Bronchial epithelial cell (primary cell): Measurements from ENCODE around the gene NID1. TPM values are rescaled to one million over a fixed set of nuclear protein-coding genes. Genes with fewer than 3 reads are reported as not detected.

Source experiments
- DNase-seq: peaks from one replicate; pipeline ENCODE4 v3.0.0-alpha.2; 2010; ENCODE audit warnings: low read depth
- FAIRE-seq: peaks from 2 replicates; lab custom pipeline; 2011; peaks lifted over from hg19 to GRCh38; lab: Jason Lieb, UNC
- H3K27me3 ChIP-seq: 2 replicates; pipeline ENCODE4 v1.5.1; 2011; ENCODE audit warnings: low read length; ENCODE audit not compliant: control insufficient read depth, insufficient read depth
- H3K36me3 ChIP-seq: 2 replicates; pipeline ENCODE4 v1.5.1; 2011; ENCODE audit warnings: low read length; ENCODE audit not compliant: control insufficient read depth, insufficient read depth
- H3K4me3 ChIP-seq: 2 replicates; pipeline ENCODE4 v1.5.1; 2011; ENCODE audit warnings: mild to moderate bottlenecking, low read depth, low read length, control low read depth
- total RNA-seq: library from RNA; depleted of rRNA; stranded (reverse); fragments of >200 nt; gene quantifications from 2 replicates; pipeline ENCODE4 v1.2.1, GENCODE V29; 2014
- TF ChIP-seq, protein P1 (sequence below): IDR thresholded peaks from 2 replicates; pipeline ENCODE4 v1.5.1; 2011; ENCODE audit warnings: mild to moderate bottlenecking, moderate library complexity, low read length, control low read depth, inconsistent platforms; ENCODE audit not compliant: insufficient read depth, severe bottlenecking

The NID1 gene
- total RNA-seq, 1 donor from 2014 or later: 1.3 TPM

DNA sequence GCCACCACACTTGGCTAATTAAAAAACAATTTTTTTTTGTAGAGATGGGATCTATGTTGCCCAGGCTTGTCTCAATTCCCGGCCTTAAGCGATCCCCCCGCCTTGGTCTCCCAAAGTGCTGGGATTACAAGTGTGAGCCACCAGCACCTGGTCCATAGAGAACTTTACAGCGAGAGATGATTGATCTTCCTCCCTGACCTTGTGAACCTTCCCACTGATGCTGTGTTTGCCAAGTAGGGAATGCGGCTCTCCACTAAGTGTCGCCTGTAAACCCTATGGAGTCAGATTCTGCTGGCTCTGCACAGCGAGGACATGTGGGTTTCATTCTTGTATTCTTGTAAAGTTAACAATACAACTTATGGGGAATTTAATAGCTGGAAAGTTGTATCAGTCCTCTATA lies 116.9 kb downstream of the NID1 start:
- Histone ChIP-seq H3K36me3 (no peaks in the 10 kb centered on the region), H3K4me3 (no peak overlapping the region), H3K27me3 (no peaks in the 10 kb centered on the region)
- TF ChIP-seq, protein P1, sequence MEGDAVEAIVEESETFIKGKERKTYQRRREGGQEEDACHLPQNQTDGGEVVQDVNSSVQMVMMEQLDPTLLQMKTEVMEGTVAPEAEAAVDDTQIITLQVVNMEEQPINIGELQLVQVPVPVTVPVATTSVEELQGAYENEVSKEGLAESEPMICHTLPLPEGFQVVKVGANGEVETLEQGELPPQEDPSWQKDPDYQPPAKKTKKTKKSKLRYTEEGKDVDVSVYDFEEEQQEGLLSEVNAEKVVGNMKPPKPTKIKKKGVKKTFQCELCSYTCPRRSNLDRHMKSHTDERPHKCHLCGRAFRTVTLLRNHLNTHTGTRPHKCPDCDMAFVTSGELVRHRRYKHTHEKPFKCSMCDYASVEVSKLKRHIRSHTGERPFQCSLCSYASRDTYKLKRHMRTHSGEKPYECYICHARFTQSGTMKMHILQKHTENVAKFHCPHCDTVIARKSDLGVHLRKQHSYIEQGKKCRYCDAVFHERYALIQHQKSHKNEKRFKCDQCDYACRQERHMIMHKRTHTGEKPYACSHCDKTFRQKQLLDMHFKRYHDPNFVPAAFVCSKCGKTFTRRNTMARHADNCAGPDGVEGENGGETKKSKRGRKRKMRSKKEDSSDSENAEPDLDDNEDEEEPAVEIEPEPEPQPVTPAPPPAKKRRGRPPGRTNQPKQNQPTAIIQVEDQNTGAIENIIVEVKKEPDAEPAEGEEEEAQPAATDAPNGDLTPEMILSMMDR: no peak
- FAIRE-seq: peak; percentile 7
- no peak for DNase-seq

DNA sequence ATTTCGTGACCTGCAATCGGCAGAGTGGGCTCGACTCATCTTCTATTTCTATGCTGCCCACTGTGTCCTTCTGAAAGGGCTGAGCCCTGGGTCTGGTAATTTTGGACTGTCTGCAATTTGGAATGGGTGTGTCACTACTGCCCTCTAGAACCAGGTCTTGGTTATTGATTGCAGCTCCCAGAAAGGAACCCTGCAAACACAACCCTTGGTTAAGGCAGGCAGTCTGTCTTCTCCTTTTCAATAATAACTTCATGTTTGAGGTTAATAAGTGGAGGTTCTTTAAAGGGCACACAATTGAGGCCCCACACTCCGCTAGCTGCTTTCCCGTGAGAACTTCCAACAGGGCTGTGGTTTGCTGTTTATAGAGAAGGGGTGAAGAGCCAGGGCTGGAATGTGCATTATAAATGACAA lies 118.3 kb downstream of the NID1 start:
- TF ChIP-seq, protein P1: peak; percentile 35
- no peak for DNase-seq
- Histone ChIP-seq H3K27me3 (no peaks in the 10 kb centered on the region), H3K4me3 (no peak overlapping the region), H3K36me3 (no peaks in the 10 kb centered on the region)
- FAIRE-seq: no peak

DNA sequence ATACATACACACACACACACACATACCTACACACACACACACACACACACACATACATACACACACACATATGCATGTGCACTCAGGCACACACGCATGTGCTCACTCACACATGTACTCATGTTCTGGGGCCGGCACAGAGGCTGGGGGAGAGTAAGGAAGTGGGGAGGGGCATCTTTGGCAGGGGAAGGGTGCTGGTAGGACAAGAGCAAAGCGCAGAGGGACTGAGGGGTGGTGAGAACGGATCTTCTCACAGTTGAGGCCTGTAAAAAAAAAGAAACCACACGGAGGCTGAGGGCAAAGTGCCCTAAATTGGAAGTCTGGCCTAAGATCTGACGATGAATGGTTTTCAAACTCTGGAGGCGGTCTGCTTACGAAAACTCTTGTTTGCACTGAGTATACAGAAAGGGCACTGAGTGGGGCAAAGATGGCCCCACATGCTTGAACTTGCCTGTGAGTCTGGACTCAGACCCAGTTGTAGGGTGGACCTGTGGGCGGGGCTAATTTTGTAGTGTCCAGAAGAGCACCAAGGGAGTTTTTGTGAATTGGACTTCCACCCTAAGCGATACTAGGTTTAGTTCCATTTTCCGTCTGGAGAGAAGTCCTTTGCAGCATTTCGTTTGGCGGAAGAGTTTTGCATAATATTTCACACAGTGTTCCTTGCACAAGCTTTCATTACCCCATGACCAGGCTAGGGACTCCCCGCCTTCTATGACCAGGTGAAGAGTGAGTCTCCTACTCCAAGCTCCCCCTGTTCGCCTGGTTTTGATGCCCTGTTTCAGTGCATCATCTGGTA lies 118.9 kb downstream of the NID1 start:
- TF ChIP-seq, protein P1: no peak
- FAIRE-seq (no peak), DNase-seq (peak; percentile 44)
- H3K27me3 ChIP-seq: no peaks in the 10 kb centered on the region
- H3K4me3 ChIP-seq: no peak overlapping the region
- no peaks in the 10 kb centered on the region for H3K36me3 ChIP-seq

DNA sequence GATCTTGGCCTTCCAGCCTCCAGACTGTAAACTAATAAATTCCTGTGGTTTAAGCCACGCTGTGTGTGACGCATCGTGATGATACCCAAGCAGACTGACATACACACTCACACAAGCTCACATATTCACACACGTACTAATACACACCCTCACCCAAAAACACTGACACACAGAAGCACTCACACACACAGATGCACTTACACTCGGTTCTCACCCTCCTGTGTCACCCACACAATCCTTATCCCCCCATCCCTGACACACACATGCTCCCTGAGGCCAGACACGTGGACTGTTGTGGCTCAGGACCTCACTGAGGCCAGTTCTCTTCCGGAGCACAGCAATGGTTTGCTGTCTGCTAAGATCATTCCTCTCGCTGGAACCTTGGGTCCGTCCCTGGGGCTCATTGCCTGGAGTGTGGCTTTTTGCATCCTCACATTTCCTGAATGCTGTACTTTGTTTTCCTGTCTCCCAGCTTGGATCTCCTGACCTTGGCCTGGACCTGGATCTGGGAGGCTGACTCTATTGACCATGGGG lies 121.2 kb downstream of the NID1 start:
- TF ChIP-seq, protein P1: no peak
- no peaks in the 10 kb centered on the region for H3K27me3 ChIP-seq
- H3K36me3 ChIP-seq: no peaks in the 10 kb centered on the region
- no peak overlapping the region for H3K4me3 ChIP-seq
- FAIRE-seq: peak; percentile 73
- peak; percentile 75 for DNase-seq

DNA sequence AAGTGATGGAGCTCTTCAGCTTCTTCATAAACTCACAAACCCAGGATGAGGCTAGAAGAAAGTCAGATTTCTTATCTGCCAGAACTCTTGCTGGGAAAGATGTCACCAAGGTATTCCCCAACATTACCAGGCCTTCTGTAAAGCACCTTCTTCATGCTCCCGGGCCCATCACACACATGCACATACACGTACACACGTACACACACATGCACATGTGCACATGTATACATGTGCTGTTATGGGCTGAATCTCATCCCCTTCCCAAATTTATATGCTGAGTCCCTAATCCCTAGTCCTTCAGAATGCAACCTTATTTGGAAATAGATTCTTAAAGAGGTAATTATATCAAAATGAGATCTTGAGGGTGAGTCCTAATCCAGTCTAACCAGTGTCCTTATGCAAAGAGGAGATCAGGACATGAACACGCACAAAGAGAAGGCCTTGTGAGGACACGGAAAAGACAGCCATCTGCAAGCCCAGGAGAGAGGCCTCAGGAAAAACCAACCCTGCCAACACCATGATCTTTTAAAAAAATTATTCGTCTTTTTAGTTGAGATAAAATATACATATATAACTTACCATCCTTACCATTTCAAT lies 121.8 kb downstream of the NID1 start:
- DNase-seq: no peak
- TF ChIP-seq, protein P1: no peak
- FAIRE-seq: no peak
- H3K27me3 ChIP-seq: no peaks in the 10 kb centered on the region
- H3K4me3 ChIP-seq: no peak overlapping the region
- no peaks in the 10 kb centered on the region for H3K36me3 ChIP-seq
